Hippocampal formation (tissue), 2 donors: ENCODE results near the gene STAG1.
A peak's percentile ranks its signal among the peaks of the same experiment; 100 is the strongest.
"Not testable (repeated sequence)": the region's sequence is repeated elsewhere in the genome, so short reads cannot be mapped to it uniquely, and the experiment has no call there.

ENCODE experiments used
- DNase-seq, 2 donors: peaks; one replicate each; lab custom pipeline; 2025; lab: John Stamatoyannopoulos, UW

The STAG1 gene

DNA sequence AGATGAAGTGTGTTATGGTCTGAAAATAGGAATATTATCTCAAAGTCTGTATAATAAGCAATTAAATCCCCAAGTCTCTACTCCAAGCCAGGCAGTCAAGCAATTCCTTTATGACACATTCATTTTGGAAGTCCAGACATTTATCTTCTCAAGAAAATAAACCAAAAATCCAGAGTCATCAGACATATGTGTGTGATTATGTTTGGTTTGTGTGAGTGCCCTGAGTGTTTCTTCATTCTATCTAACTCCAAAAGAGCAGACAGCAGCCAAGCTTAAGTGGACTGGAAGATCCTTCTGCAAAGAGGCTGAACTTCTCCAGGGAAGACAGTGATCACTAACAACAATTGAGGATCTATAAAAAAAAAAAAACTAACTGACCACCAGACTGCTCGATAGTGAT is 239.8 kb downstream of the STAG1 start:
- DNase-seq = no peak

DNA sequence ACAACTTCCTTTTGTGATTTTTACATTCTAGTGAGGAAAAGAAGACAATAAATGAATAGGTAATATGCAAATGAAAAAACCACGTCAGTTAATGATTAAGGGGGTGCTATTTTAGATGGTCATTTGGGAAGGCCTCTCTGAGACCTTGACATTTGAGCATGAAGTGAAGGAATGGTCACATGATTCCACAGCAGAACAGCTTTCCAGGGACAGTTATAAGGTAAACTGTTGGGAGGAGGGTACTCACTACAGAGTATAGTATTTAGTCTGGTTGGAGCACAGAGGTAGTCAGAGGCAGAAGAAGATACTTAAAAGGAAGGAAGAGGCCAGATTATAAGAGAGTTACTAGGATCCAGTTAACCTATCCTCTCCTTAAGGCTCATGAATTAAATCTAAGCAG is 246.5 kb downstream of the STAG1 start:
- DNase-seq = no peak

DNA sequence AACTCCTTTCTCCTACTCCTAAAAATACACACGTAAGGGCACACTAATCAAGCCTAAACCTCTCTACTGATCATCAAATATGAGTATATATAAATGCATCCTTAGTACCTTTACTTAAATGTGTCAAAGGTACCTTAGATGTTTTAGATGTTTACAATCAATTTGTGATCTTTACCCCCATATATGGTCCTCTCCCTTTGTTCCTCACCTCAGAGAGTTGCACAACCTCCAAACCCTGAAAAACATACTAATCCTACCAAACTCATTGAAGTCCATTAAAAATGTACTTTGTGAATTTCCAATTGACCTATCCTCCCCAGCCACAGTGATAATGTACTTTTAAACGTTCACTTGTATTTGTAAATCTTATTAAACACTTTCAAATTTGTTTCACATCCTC is 249.1 kb downstream of the STAG1 start:
- DNase-seq = no peak

DNA sequence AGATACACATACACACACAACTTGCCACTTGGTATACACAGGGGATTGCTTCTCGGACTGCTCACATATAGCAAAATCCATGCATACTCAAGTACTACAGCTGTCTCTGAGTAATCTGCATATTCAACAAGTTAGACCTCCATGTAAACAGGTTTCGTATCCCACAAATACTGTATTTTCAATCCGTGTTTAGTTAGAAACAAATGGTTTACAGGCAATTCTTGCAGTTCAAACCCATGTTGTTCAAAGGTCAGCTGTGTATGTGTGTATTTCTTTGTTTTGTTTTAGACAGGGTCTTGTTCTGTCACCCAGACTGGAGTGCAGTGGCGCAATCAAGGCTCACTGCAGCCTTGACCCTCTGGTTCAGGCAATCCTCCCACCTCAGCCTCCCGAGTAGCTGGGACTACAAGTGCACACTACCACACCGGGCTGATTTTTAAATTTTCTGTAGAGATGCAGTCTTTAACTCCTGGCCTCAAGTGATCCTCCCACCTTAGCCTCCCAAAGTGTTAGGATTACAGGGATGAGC is 253.2 kb downstream of the STAG1 start:
- DNase-seq = no peak

DNA sequence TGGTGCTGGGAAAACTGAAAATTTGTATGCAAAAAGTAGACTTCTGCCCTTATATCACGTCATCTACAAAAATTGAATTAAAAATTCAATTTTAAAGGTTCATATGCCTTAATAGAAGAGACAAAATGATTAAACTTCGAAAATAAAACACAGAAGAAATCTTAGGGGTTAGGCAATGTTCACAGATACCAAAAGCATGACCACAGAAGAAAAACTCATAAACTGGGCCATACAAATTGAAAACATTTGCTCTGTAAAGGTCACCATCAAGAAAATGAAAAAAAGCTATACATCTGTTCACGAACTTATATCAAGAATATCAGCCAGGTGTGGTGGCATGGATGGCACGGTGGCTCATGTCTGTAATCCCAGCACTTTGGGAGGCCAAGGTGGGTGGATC is 257.0 kb downstream of the STAG1 start:
- DNase-seq = no peak

DNA sequence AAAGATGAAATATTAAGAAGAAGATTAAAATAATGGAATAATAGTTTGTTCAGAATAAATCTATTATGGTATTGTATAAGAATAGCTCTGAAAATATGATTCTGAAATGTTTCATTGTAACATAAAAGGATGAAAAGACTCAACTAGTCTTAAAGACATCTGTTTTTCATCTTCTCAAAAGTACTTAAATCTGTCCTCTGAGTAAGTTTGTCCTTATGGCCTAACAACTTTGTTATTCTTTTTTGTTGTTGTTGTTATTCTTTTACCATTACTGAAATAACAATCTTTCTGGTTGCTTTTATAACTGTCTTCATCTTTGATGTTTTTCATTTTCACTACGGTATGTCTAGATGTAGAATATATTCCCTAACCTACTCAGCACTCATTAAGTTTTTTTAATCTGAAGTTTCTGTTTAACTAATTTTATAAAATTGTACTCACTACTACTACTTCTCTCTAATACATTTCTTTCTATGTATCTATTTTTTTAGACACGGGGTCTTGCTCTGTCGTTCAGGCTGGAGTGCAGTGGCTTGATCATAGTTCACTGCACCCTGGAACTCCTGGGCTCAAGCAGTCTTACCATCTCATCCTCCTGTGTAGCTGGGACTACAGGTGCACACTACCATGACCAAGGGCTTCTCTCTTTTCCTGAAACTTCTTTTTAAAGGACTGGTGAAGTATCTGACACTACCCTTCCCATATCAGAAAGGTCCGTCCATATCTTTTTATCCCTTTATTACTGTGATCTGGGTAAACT is 261.4 kb downstream of the STAG1 start:
- DNase-seq = no peak

DNA sequence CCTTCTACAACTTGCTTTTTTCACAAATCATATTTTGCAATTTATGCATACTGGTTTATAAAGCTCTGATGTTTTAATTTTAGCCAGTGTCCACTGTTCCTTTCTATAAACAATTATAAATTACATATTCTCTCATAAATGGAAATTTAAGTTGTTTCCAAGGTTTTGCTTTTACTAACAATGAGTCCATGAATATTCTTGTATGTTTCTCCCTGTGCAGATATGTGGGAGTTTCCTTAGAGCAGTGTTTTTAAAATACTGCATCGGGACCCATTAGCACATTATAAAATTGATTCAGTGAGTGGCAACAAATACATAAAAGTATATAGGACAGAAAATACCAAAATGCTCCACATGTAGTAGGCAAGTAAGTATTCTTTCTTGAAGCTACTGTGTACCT is 266.4 kb downstream of the STAG1 start:
- DNase-seq = no peak

DNA sequence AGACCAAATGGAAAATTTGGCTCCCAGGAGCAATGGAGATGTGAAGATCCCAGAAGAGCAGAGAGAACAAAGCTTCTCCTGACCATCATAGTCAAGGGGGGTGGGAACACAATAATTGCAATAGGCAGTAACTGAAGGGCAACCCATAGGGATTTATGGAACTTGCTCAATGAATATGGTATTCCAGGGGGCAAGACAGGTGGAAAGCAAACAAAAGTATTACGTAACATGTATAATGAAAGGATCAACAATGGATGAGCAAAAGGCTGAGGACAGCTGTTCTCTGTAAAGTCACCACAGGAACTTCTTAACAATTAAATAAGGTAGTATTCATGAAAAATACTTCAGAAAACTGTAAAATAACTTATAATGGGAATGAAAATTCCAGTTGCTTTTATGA is 275.9 kb downstream of the STAG1 start:
- no peak for DNase-seq

DNA sequence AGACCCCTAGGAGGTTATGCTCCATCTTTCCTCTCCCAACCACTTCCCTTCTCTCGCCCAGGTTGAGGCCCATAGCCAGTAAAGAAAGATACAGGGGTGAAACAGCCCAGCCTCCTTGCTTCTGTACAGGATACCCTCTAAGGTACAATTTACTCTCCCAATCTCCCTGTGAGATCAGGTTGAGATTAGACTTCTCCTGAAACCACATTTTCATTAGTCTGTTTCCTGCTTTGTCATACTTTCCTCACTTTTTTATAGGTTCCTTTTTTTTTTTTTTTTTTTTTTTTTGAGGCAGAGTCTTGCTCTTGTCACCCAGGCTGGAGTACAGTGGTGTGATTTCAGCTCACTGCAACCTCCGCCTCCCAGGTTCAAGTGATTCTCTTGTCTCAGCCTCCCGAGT is 277.3 kb downstream of the STAG1 start:
- DNase-seq = not testable (repeated sequence)

DNA sequence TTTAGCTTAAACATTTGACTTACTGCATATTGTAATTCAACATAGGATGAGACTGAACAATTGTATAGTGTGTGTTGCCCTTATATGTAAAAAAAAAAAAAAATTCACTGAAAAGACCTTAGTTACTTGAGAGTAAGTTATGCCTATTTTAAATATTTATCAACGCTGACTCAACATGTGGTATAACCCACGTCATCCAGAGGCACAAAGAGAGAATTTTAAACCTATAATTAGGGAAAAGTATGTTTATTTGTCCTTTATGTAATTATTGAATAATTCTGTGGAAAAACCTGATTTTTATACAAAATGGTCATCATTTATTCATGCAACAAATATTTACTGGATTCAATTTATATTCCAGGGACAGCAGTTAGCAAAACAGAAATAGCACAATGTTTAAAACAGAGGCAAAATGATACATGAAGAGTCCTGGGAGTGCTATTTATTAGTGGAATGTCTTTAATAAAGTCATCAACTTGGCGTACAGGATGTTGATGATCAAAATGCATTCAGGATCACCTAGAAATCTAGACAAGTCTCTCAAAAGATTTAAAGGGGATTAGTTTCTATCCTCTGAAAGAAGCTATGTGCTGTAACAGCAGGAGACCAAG is 278.4 kb downstream of the STAG1 start:
- DNase-seq = no peak

DNA sequence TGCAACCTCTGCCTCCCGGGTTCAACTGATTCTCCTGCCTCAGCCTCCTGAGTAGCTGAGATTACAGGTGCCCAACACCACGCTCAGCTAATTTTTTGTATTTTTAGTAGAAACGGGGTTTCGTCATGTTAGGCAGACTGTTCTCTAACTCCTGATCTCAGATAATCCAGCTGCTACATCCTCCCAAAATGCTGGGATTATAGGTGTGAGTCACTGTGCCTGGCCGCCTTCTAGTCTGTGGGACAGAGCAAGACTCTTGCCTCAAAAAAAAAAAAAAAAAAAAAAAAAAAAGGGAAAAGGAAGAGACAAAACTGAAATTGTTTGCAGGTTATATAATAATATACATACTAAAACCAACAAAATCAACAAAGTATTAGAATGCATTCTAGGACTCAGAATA is 286.9 kb downstream of the STAG1 start:
- no peak for DNase-seq

DNA sequence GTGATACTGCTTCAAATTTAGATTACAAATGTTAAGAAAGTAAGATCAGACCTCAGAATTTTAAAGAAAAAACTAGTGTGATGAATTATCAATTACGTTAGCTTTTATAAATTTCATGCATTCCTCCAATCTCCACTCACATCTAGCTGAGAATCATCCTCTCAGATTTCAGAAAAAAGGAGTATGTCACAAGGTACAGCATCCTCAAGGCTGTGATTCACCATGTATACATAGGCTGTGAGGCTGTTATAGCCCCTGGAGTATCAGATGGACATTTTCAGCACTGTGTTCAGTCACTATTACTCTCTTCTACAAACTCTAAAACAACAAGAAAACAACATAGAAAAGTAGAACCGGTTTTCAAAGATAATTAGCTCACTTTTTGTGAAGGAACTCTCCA is 287.7 kb downstream of the STAG1 start:
- peak in 1 of 2 donors; percentile 23 for DNase-seq

DNA sequence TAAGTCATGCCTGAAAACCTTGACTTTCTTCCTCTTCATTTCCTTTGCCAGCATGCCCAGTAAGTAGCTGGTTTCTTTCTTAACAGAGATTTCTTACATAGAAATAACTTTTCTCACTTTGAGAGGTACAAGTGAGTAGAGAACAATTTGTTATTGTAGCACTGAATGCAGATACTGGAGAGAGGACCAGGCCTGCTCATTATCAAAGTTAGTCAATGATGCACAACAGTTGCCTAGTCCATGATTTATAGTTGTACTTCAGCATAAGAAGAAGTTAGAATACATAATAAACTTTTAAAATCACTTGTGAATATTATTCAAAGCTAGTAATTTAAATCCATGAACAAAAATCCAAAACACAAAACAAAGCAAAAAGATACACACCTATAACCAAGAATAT is 289.0 kb downstream of the STAG1 start:
- no peak for DNase-seq

DNA sequence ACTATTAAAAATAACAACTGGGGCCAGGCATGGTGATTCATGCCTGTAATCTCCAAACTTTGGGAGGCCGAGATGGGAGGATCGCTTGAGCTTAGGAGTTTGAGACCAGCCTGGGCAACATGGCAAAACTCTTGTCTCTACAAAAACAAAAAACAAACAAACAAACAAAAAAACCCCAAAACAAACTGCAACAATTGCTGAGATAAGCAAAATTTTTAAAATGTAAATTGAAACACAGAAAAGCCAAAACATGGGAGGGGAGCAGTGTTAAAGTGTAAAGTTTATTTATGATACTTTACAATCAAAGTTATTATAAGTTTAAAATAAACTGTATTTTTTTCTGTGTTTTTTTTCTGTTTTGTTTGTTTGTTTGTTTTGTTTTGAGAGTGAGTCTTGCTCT is 294.4 kb downstream of the STAG1 start:
- DNase-seq = no peak

DNA sequence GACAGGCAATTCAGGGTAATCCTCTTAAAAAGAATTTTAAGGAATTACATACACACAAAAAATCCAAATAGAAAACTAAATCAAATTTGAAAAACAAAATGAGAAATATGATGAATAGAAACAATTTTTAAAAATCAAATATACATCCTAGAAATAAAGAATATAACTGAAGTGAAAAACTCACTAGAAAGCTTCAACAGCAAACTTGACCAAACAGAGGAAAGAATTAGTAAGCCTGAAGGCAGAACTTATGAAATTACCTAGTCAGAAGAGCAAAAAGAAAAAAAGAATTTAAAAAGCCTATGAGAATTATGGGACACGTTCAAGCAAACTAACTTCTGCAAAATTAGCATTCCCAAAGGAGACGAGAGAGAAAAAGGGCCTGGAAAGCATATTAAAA is 296.0 kb downstream of the STAG1 start:
- no peak for DNase-seq

DNA sequence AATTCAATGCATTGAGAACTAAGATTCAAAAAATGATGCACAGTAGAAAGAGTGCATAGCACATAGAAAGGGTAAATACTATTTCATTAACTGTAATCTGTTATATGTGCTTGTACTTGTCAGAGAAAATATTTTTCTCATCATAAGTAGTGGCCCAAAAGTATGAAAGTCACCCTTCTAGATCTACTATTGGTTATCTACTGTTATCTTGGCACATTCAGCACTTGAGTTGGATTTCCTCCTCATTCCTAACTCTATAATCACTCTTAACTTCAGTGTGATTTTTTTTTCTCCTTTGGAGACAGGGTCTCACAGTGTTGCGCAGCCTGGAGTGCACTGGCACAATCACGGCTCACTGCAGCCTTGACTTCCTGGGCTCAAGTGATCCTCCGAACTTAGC is 307.6 kb downstream of the STAG1 start:
- DNase-seq = no peak

DNA sequence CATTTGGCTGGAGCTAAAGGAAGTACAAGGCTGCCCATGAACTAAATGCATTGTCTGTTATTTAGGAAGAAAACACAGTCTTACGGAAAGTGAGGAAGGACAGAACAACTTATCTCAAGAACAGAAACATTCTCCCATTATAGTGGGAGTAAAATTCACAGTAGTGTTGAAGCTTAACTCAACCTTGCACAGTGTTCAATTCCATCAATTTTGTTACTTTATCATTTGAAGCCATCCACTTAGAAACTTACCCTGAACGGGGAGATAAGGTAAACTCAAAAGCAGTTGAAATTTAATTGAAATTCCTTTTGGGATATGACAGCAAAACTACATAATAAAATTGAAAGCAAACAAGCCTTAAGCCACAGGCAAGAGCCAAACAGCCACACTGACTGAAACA is 315.1 kb downstream of the STAG1 start:
- no peak for DNase-seq

DNA sequence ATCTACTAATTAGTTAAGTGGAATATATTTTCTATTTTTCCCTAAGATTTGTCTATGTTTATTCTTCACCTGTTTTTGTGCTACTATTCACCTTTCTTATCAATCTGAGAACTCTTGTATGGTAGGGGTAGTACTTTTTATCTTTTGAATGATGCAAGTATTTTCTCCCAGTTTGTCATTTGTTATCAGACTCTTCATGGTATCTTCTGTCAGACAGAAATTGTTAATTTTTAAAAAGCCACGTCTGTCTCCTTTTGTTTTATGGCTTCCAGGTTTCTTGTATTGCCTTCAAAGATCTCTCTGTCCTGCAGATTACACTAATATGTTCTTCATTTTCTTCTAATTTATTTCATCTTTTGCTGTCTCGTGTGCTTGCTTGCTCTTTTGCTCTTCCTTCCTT is 317.7 kb downstream of the STAG1 start:
- DNase-seq = no peak

DNA sequence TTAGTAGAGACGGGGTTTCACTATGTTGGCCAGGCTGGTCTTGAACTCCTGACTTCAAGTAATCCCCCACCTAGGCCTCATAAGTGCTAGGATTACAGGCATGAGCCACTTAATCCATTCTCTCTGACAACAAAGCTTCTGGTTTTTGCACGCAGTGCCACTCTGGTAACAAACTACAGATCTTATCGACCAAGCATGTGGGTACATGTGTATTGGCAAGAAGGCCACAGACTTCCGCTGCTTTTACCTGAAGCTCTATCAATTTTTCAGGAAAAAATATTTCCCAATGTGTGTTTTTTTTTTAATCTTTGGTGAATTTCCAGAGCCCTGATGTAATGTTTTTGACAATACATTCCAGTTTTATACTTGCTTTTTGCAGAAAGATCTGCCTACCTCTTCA is 319.5 kb downstream of the STAG1 start:
- no peak for DNase-seq

DNA sequence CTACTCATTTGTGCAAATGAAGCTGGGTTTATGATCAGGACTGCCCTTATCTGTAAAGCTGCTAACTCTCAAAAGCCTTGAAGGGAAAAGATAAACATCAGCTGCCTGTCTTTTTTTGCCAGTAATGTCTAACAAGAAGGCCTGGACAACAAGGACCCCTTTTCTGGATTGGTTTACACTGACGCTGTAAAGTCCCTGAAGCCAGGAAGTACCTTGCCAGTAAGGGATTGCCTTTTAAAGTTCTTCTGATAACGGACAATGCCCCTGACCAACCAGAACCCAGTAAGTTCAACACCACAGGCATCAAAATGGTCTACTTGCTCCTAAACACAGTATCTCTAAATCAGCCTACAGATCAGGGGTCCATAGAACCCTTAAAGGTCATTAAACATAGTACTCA is 324.0 kb downstream of the STAG1 start:
- DNase-seq = no peak

DNA sequence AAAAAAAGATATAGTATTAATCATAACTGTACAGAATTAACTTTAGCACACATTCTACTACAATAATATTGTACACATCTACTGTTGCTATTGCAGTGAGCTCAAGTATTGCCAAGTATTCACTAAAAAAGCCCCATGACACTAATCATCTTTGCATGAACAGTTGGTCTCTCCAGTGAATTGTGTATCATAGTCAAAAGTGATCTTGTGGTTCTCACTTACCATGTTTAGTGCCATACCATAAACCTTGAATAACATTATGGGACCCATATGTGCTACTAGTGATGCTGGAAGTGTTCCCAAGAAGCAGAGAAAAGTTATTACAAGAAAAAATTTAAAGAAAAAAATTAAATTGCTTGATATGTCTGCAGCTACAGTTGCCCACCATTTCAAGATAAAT is 324.9 kb downstream of the STAG1 start:
- no peak for DNase-seq

DNA sequence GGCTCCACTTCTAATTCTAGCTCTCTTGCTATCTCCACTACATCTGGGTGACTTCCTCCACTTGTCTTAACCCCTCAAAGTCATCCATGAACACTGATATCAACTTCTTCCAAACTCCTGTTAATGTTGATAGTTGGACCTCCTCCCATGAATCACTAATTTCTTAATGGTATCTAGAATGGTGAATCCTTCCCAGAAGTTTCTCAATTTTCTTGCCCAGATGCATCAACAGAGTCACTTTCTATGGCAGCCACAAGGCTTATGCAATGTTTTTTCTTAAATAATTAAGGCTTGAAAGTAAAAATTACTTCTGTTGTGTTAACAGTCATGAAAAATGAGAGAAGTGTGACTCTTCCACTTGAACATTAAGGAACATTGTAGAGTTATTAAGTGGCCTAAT is 337.7 kb downstream of the STAG1 start:
- no peak for DNase-seq

DNA sequence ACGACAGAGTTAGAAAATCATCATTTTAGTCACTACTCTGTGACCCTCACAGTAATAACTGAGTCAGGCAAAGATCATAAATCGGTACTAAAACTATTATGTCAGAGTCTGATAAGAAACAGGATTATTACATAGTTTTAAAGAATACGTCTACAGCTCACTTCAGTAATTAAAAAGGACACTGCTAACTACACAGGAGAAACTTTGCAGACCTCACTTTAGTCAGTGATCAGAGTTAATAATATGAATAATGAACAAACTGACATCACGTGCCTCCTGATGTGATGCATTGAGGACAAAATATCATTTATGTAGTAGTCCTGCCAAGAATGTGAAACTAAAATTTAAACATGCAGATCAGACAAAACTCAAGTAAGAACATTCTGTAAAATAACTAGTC is 339.9 kb downstream of the STAG1 start:
- DNase-seq = no peak

DNA sequence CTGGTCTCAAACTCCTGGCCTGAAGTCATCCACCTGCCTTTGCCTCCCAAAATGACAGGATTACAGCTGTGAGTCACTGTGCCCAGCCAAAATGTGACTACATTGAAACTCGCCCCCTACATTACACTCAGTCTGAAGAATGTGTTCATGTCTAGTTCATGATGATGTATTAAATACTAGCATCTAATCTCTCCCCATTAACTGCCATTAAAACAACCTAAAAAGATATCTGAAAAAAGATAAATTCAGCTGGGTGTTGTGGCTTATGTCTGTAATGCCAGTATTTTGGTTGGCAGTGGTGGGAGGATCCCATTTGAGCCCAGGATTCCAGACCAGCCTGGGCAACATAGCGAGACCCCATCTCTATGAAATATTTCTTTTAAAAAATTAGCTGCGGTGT is 342.6 kb downstream of the STAG1 start:
- no peak for DNase-seq
